IPS-15b (cell line): ENCODE results near the gene SPRR1A.
"Not testable (repeated sequence)": the region's sequence is repeated elsewhere in the genome, so short reads cannot be mapped to it uniquely, and the experiment has no call there.

Experiments used
- H3K27me3 ChIP-seq: one replicate; pipeline ENCODE4 v1.6.1; 2013; ENCODE audit warnings: low read length; ENCODE audit not compliant: control insufficient read depth, insufficient read depth
- H3K36me3 ChIP-seq: one replicate; pipeline ENCODE4 v1.6.1; 2013; ENCODE audit warnings: low read length; ENCODE audit not compliant: control insufficient read depth, insufficient read depth
- H3K4me1 ChIP-seq: one replicate; pipeline ENCODE4 v1.6.1; 2013; ENCODE audit warnings: mild to moderate bottlenecking, low read length; ENCODE audit not compliant: control insufficient read depth, insufficient read depth
- H3K4me3 ChIP-seq: one replicate; pipeline ENCODE4 v1.5.1; 2013; ENCODE audit warnings: low read depth, low read length
- H3K9ac ChIP-seq: one replicate; pipeline ENCODE4 v1.6.1; 2013; ENCODE audit warnings: low read depth, mild to moderate bottlenecking, low read length
- H3K9me3 ChIP-seq: one replicate; pipeline ENCODE4 v1.6.1; 2013; ENCODE audit warnings: mild to moderate bottlenecking, low read length; ENCODE audit not compliant: control insufficient read depth, insufficient read depth

The SPRR1A gene

GRCh38 chr1:153001382-153001781 lies 17.5 kb downstream of the SPRR1A start, which contains the start of gene SPRR3:
Gene SPRR3 (plus strand): TSS chr1:153001749. CDS start chr1:153003021, 1,272 bp downstream.
- H3K4me1 ChIP-seq, result no peaks in the 10 kb centered on the region
- peaks cover 2% of the 10 kb centered on the region for H3K27me3 ChIP-seq
- no peak within 1 kb of the TSS for H3K9ac ChIP-seq
- no peak within 1 kb of the TSS for H3K4me3 ChIP-seq
- no peaks in the 10 kb centered on the region for H3K9me3 ChIP-seq
- H3K36me3 ChIP-seq, result no peaks in the 10 kb centered on the region

GRCh38 chr1:153011235-153011758 lies 27.4 kb downstream of the SPRR1A start:
- not testable (repeated sequence) for H3K9ac ChIP-seq, H3K4me1 ChIP-seq, H3K27me3 ChIP-seq, H3K36me3 ChIP-seq, H3K9me3 ChIP-seq, H3K4me3 ChIP-seq

GRCh38 chr1:153021829-153022228 lies 37.9 kb downstream of the SPRR1A start:
- not testable (repeated sequence) for H3K9ac ChIP-seq, H3K36me3 ChIP-seq, H3K9me3 ChIP-seq, H3K4me3 ChIP-seq, H3K27me3 ChIP-seq, H3K4me1 ChIP-seq

- H3K4me3 ChIP-seq, H3K9me3 ChIP-seq, H3K9ac ChIP-seq, H3K36me3 ChIP-seq, H3K27me3 ChIP-seq, H3K4me1 ChIP-seq: not testable (repeated sequence)
Measured at GRCh38 chr1:153022340-153022739, 38.5 kb downstream of the SPRR1A start.

GRCh38 chr1:153023109-153023508 lies 39.2 kb downstream of the SPRR1A start:
- H3K4me3 ChIP-seq, result no peak overlapping the region

GRCh38 chr1:153024413-153024812 lies 40.5 kb downstream of the SPRR1A start:
- no peaks in the 10 kb centered on the region for H3K36me3 ChIP-seq
- H3K27me3 ChIP-seq, result no peaks in the 10 kb centered on the region
- H3K9me3 ChIP-seq, result no peaks in the 10 kb centered on the region
- H3K4me1 ChIP-seq, result peaks cover 5% of the 10 kb centered on the region
- no peak overlapping the region for H3K4me3 ChIP-seq
- H3K9ac ChIP-seq, result no peak overlapping the region

More at GRCh38 chr1:153023109-153023508, 39.2 kb downstream of the SPRR1A start:
- Histone ChIP-seq H3K9ac (no peak overlapping the region), H3K9me3 (no peaks in the 10 kb centered on the region), H3K36me3 (no peaks in the 10 kb centered on the region), H3K27me3 (no peaks in the 10 kb centered on the region), H3K4me1 (peaks cover 5% of the 10 kb centered on the region)

- peaks cover 5% of the 10 kb centered on the region for H3K4me1 ChIP-seq
- H3K36me3 ChIP-seq, result no peaks in the 10 kb centered on the region
- H3K4me3 ChIP-seq, result no peak overlapping the region
- H3K9me3 ChIP-seq, result no peaks in the 10 kb centered on the region
- H3K27me3 ChIP-seq, result no peaks in the 10 kb centered on the region
- H3K9ac ChIP-seq, result no peak overlapping the region
Measured at GRCh38 chr1:153025797-153026196, 41.9 kb downstream of the SPRR1A start.

GRCh38 chr1:153028766-153029165 lies 44.9 kb downstream of the SPRR1A start:
- Histone ChIP-seq H3K9me3 (no peaks in the 10 kb centered on the region), H3K9ac (no peak overlapping the region), H3K27me3 (no peaks in the 10 kb centered on the region), H3K36me3 (no peaks in the 10 kb centered on the region), H3K4me1 (no peaks in the 10 kb centered on the region), H3K4me3 (no peak overlapping the region)

GRCh38 chr1:153030895-153031294 lies 47.0 kb downstream of the SPRR1A start, which contains the start of gene SPRR1B:
Gene SPRR1B (plus strand): TSS chr1:153031203. CDS start chr1:153032346, 1,143 bp downstream.
- Histone ChIP-seq H3K9ac (no peak within 1 kb of the TSS), H3K4me3 (no peak within 1 kb of the TSS), H3K36me3 (no peaks in the 10 kb centered on the region), H3K9me3 (no peaks in the 10 kb centered on the region), H3K27me3 (no peaks in the 10 kb centered on the region), H3K4me1 (no peaks in the 10 kb centered on the region)

- Histone ChIP-seq H3K4me3 (no peak overlapping the region), H3K9me3 (no peaks in the 10 kb centered on the region), H3K27me3 (no peaks in the 10 kb centered on the region), H3K36me3 (no peaks in the 10 kb centered on the region), H3K9ac (no peak overlapping the region), H3K4me1 (no peaks in the 10 kb centered on the region)
Measured at GRCh38 chr1:153032073-153032472, 48.2 kb downstream of the SPRR1A start.

- no peaks in the 10 kb centered on the region for H3K27me3 ChIP-seq
- H3K9me3 ChIP-seq, result no peaks in the 10 kb centered on the region
- H3K4me1 ChIP-seq, result no peaks in the 10 kb centered on the region
- H3K36me3 ChIP-seq, result no peaks in the 10 kb centered on the region
- no peak overlapping the region for H3K9ac ChIP-seq
- H3K4me3 ChIP-seq, result no peak overlapping the region
Measured at GRCh38 chr1:153032677-153033308, 48.9 kb downstream of the SPRR1A start.

- no peak overlapping the region for H3K4me3 ChIP-seq
- H3K9ac ChIP-seq, result no peak overlapping the region
- H3K9me3 ChIP-seq, result no peaks in the 10 kb centered on the region
- no peaks in the 10 kb centered on the region for H3K4me1 ChIP-seq
- H3K36me3 ChIP-seq, result no peaks in the 10 kb centered on the region
- no peaks in the 10 kb centered on the region for H3K27me3 ChIP-seq
Measured at GRCh38 chr1:153035211-153035610, 51.3 kb downstream of the SPRR1A start.
